ENCODE results near the gene SPTBN4. TPM values are rescaled to one million over a fixed set of nuclear protein-coding genes. Genes with fewer than 3 reads are reported as not detected.
A peak's percentile ranks its signal among the peaks of the same experiment; 100 is the strongest.

The SPTBN4 gene
- polyA plus RNA-seq, 1 donor from 2014 or later, result 12.7 TPM

- no peaks in the 10 kb centered on the region for H3K9me3 ChIP-seq (ENCODE audit: low read length)
- H4K20me1 ChIP-seq (ENCODE audit: insufficient read depth), result no peaks in the 10 kb centered on the region
- peaks cover 41% of the 10 kb centered on the region for H3K27me3 ChIP-seq (ENCODE audit: insufficient read depth, low read depth, low read length)
- H3K9ac ChIP-seq (ENCODE audit: low read length), result peak overlapping the region; percentile 46
- peaks cover 4% of the 10 kb centered on the region for H3F3A ChIP-seq (ENCODE audit: insufficient read depth, low read length, poor library complexity, severe bottlenecking)
- no peak overlapping the region for H2AFZ ChIP-seq (ENCODE audit: low read depth, low read length)
- no peaks in the 10 kb centered on the region for H3K9me2 ChIP-seq (ENCODE audit: insufficient read depth, low read length)
- H3K79me2 ChIP-seq (replicated peaks; ENCODE audit: insufficient read depth, low read length), result no peaks in the 10 kb centered on the region
- H3K36me3 ChIP-seq (ENCODE audit: insufficient read depth, low read length), result no peaks in the 10 kb centered on the region
- peak overlapping the region; percentile 64 for H3K4me3 ChIP-seq (ENCODE audit: low read length)
- no peak for TF ChIP-seq MXI1 (conservative IDR thresholded peaks at IDR 0.05; ENCODE audit: poor library complexity, severe bottlenecking)
- TF ChIP-seq EP300 (conservative IDR thresholded peaks at IDR 0.05; ENCODE audit: poor library complexity, severe bottlenecking), result no peak
- TF ChIP-seq REST (IDR thresholded peaks at IDR 0.05; ENCODE audit: borderline replicate concordance), result no peak
- TF ChIP-seq POLR2AphosphoS5 (IDR thresholded peaks at IDR 0.05), result no peak
- TF ChIP-seq EZH2 (IDR thresholded peaks at IDR 0.05; ENCODE audit: borderline replicate concordance, insufficient read depth, low read length, poor library complexity, severe bottlenecking), result no peak
- no peak for TF ChIP-seq CTCF (IDR thresholded peaks at IDR 0.05; ENCODE audit: poor library complexity, severe bottlenecking)
- no peak for TF ChIP-seq RAD21 (conservative IDR thresholded peaks at IDR 0.05)
- no peak for TF ChIP-seq TAF1 (IDR thresholded peaks at IDR 0.05; ENCODE audit: low read depth)
- TF ChIP-seq SMC3 (conservative IDR thresholded peaks at IDR 0.05; ENCODE audit: poor library complexity), result no peak
- no peak overlapping the region for H3K27ac ChIP-seq (ENCODE audit: low read length)
- H3K4me2 ChIP-seq (ENCODE audit: low read length), result no peak overlapping the region
Measured at GRCh38 chr19:40604171-40604646, 137.4 kb downstream of the SPTBN4 start.

- TF ChIP-seq RAD21 (conservative IDR thresholded peaks at IDR 0.05) (no peak), SMC3 (conservative IDR thresholded peaks at IDR 0.05; ENCODE audit: poor library complexity) (no peak), TAF1 (IDR thresholded peaks at IDR 0.05; ENCODE audit: low read depth) (no peak), EP300 (conservative IDR thresholded peaks at IDR 0.05; ENCODE audit: poor library complexity, severe bottlenecking) (no peak), POLR2AphosphoS5 (IDR thresholded peaks at IDR 0.05) (no peak), EZH2 (IDR thresholded peaks at IDR 0.05; ENCODE audit: borderline replicate concordance, insufficient read depth, low read length, poor library complexity, severe bottlenecking) (no peak), MXI1 (conservative IDR thresholded peaks at IDR 0.05; ENCODE audit: poor library complexity, severe bottlenecking) (no peak), CTCF (IDR thresholded peaks at IDR 0.05; ENCODE audit: poor library complexity, severe bottlenecking) (no peak)
- no peaks in the 10 kb centered on the region for H3K9me3 ChIP-seq (ENCODE audit: low read length)
- no peak overlapping the region for H3K27ac ChIP-seq (ENCODE audit: low read length)
- no peak overlapping the region for H2AFZ ChIP-seq (ENCODE audit: low read depth, low read length)
- H3K4me2 ChIP-seq (ENCODE audit: low read length), result no peak overlapping the region
- peaks cover 47% of the 10 kb centered on the region for H3K27me3 ChIP-seq (ENCODE audit: insufficient read depth, low read depth, low read length)
- peak overlapping the region; percentile 57 for H3K4me3 ChIP-seq (ENCODE audit: low read length)
- no peaks in the 10 kb centered on the region for H3K79me2 ChIP-seq (replicated peaks; ENCODE audit: insufficient read depth, low read length)
- no peak overlapping the region for H3K9ac ChIP-seq (ENCODE audit: low read length)
- H3F3A ChIP-seq (ENCODE audit: insufficient read depth, low read length, poor library complexity, severe bottlenecking), result peaks cover 4% of the 10 kb centered on the region
- no peaks in the 10 kb centered on the region for H4K20me1 ChIP-seq (ENCODE audit: insufficient read depth)
- no peaks in the 10 kb centered on the region for H3K9me2 ChIP-seq (ENCODE audit: insufficient read depth, low read length)
- H3K36me3 ChIP-seq (ENCODE audit: insufficient read depth, low read length), result no peaks in the 10 kb centered on the region
Measured at GRCh38 chr19:40604647-40605215, 137.9 kb downstream of the SPTBN4 start.

Measured in neural cell (in vitro differentiated cells).